ENCODE results near the gene C20orf204.

- no peak for TF ChIP-seq HDGF (IDR thresholded peaks at IDR 0.05)
- no peak for TF ChIP-seq ZC3H4 (CRISPR knock-in tag; IDR thresholded peaks at IDR 0.05; ENCODE audit: borderline replicate concordance)
- TF ChIP-seq, protein P1, sequence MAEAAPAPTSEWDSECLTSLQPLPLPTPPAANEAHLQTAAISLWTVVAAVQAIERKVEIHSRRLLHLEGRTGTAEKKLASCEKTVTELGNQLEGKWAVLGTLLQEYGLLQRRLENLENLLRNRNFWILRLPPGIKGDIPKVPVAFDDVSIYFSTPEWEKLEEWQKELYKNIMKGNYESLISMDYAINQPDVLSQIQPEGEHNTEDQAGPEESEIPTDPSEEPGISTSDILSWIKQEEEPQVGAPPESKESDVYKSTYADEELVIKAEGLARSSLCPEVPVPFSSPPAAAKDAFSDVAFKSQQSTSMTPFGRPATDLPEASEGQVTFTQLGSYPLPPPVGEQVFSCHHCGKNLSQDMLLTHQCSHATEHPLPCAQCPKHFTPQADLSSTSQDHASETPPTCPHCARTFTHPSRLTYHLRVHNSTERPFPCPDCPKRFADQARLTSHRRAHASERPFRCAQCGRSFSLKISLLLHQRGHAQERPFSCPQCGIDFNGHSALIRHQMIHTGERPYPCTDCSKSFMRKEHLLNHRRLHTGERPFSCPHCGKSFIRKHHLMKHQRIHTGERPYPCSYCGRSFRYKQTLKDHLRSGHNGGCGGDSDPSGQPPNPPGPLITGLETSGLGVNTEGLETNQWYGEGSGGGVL (CRISPR knock-in tag; IDR thresholded peaks at IDR 0.05) = no peak
- TF ChIP-seq, protein P2, sequence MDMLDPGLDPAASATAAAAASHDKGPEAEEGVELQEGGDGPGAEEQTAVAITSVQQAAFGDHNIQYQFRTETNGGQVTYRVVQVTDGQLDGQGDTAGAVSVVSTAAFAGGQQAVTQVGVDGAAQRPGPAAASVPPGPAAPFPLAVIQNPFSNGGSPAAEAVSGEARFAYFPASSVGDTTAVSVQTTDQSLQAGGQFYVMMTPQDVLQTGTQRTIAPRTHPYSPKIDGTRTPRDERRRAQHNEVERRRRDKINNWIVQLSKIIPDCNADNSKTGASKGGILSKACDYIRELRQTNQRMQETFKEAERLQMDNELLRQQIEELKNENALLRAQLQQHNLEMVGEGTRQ (CRISPR knock-in tag; IDR thresholded peaks at IDR 0.05) = no peak
- no peak for TF ChIP-seq POLR2AphosphoS5 (IDR thresholded peaks at IDR 0.05; ENCODE audit: control insufficient read depth, insufficient read depth, low read depth, low read length)
- TF ChIP-seq JUN (IDR thresholded peaks at IDR 0.05; ENCODE audit: borderline replicate concordance, low read depth, low read length) = no peak
- TF ChIP-seq JUN (CRISPR knock-in tag; IDR thresholded peaks at IDR 0.05; ENCODE audit: borderline replicate concordance) = no peak
- TF ChIP-seq NCOR1 (IDR thresholded peaks at IDR 0.05) = no peak
These were observed 35.1 kb upstream of the C20orf204 start for GRCh38 chr20:64000906-64001305.
